Bronchial epithelial cell (primary cell): ENCODE data around the gene CRLF2. TPM values are rescaled to one million over a fixed set of nuclear protein-coding genes. Genes with fewer than 3 reads are reported as not detected.
"Not testable (repeated sequence)": the region's sequence is repeated elsewhere in the genome, so short reads cannot be mapped to it uniquely, and the experiment has no call there.

Source experiments
- DNase-seq: peaks from one replicate; pipeline ENCODE4 v3.0.0-alpha.2; 2010; ENCODE audit warnings: low read depth
- FAIRE-seq: peaks from 2 replicates; lab custom pipeline; 2011; peaks lifted over from hg19 to GRCh38; lab: Jason Lieb, UNC
- H3K27me3 ChIP-seq: 2 replicates; pipeline ENCODE4 v1.5.1; 2011; ENCODE audit warnings: low read length; ENCODE audit not compliant: control insufficient read depth, insufficient read depth
- H3K36me3 ChIP-seq: 2 replicates; pipeline ENCODE4 v1.5.1; 2011; ENCODE audit warnings: low read length; ENCODE audit not compliant: control insufficient read depth, insufficient read depth
- H3K4me3 ChIP-seq: 2 replicates; pipeline ENCODE4 v1.5.1; 2011; ENCODE audit warnings: mild to moderate bottlenecking, low read depth, low read length, control low read depth
- CTCF ChIP-seq: IDR thresholded peaks from 2 replicates; pipeline ENCODE4 v1.5.1; 2011; ENCODE audit warnings: mild to moderate bottlenecking, moderate library complexity, low read length, control low read depth, inconsistent platforms; ENCODE audit not compliant: insufficient read depth, severe bottlenecking
- total RNA-seq: library from RNA; depleted of rRNA; stranded (reverse); fragments of >200 nt; gene quantifications from 2 replicates; pipeline ENCODE4 v1.2.1, GENCODE V29; 2014

Gene CRLF2
- total RNA-seq, 1 donor from 2014 or later: not detected

- FAIRE-seq (no peak), DNase-seq (no peak)
- no peak for TF ChIP-seq CTCF
- no peaks in the 10 kb centered on the region for H3K27me3 ChIP-seq
- H3K4me3 ChIP-seq: no peak overlapping the region
- no peaks in the 10 kb centered on the region for H3K36me3 ChIP-seq
Measured at GRCh38 chrX:1231850-1232465, 19.5 kb upstream of the CRLF2 start.

- not testable (repeated sequence) for DNase-seq, H3K4me3 ChIP-seq, H3K27me3 ChIP-seq, FAIRE-seq, H3K36me3 ChIP-seq
Measured at GRCh38 chrX:1228101-1228500, 15.7 kb upstream of the CRLF2 start.

- H3K4me3 ChIP-seq: no peak overlapping the region
- H3K36me3 ChIP-seq: no peaks in the 10 kb centered on the region
- no peak for TF ChIP-seq CTCF
- FAIRE-seq (no peak), DNase-seq (no peak)
- no peaks in the 10 kb centered on the region for H3K27me3 ChIP-seq
Measured at GRCh38 chrX:1226249-1226648, 13.8 kb upstream of the CRLF2 start.

GRCh38 chrX:1224954-1225353, 12.5 kb upstream of the CRLF2 start:
- no peak for TF ChIP-seq CTCF
- FAIRE-seq (no peak), DNase-seq (no peak)
- Histone ChIP-seq H3K4me3 (no peak overlapping the region), H3K36me3 (no peaks in the 10 kb centered on the region), H3K27me3 (no peaks in the 10 kb centered on the region)

- FAIRE-seq: peak; percentile 90
- no peak for TF ChIP-seq CTCF
- Histone ChIP-seq H3K27me3 (no peaks in the 10 kb centered on the region), H3K4me3 (no peak overlapping the region), H3K36me3 (no peaks in the 10 kb centered on the region)
- DNase-seq: no peak
Measured at GRCh38 chrX:1223242-1223600, 10.8 kb upstream of the CRLF2 start.

- Histone ChIP-seq H3K27me3 (no peaks in the 10 kb centered on the region), H3K36me3 (no peaks in the 10 kb centered on the region), H3K4me3 (no peak overlapping the region)
- DNase-seq: peak; percentile 47
- no peak for TF ChIP-seq CTCF
- no peak for FAIRE-seq
Measured at GRCh38 chrX:1222531-1223241, 10.2 kb upstream of the CRLF2 start.
